ENCODE results near the gene CMSS1.

GRCh38 chr3:99958222-99958912, 140.7 kb downstream of the CMSS1 start:
- TF ChIP-seq, protein P1, sequence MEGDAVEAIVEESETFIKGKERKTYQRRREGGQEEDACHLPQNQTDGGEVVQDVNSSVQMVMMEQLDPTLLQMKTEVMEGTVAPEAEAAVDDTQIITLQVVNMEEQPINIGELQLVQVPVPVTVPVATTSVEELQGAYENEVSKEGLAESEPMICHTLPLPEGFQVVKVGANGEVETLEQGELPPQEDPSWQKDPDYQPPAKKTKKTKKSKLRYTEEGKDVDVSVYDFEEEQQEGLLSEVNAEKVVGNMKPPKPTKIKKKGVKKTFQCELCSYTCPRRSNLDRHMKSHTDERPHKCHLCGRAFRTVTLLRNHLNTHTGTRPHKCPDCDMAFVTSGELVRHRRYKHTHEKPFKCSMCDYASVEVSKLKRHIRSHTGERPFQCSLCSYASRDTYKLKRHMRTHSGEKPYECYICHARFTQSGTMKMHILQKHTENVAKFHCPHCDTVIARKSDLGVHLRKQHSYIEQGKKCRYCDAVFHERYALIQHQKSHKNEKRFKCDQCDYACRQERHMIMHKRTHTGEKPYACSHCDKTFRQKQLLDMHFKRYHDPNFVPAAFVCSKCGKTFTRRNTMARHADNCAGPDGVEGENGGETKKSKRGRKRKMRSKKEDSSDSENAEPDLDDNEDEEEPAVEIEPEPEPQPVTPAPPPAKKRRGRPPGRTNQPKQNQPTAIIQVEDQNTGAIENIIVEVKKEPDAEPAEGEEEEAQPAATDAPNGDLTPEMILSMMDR (IDR thresholded peaks at IDR 0.05; ENCODE audit: low read depth, low read length, missing input control) = no peak
- TF ChIP-seq ATF3 (IDR thresholded peaks at IDR 0.05) = no peak
